Testis (tissue), 2 donors: ENCODE measurements around the gene CTDP1.

ENCODE experiments used
- POLR2A ChIP-seq: fragments of 450-650 bp; IDR thresholded peaks from one replicate; pipeline ENCODE4 v1.6.1; 2017; ENCODE audit warnings: antibody characterized with exemption, mild to moderate bottlenecking, moderate library complexity
- TF ChIP-seq, protein P1 (sequence below), 3 experiments: fragments of 450-650 bp in 2 of 3; fragments of 200-600 bp in 1 of 3; sonication (generic) in 1 of 3; IDR thresholded peaks; one replicate each; pipeline ENCODE4 v1.5.1; 2016 to 2019; ENCODE audit warnings: antibody characterized with exemption in 3 of 3, mild to moderate bottlenecking in 2 of 3, moderate library complexity in 1 of 3

DNA sequence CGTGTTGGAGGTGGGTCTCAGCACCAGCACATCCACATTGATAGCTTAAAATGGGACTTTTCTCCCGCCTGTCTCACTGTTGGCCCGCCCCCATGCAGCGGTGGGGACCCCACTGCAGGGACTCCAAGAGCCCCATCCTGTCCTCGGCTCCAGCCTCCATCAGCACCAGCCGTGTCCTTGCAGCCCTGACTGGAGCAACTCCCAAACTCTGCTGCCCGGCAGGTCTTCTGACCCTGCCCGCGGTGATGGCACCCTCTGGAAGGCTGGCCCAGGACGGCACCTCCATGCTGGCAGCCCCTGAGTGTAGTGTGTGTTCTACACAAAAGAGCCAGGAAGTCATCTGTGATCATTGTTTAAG lies 76.5 kb downstream of the CTDP1 start:
- no peak for TF ChIP-seq POLR2A
- TF ChIP-seq, protein P1, sequence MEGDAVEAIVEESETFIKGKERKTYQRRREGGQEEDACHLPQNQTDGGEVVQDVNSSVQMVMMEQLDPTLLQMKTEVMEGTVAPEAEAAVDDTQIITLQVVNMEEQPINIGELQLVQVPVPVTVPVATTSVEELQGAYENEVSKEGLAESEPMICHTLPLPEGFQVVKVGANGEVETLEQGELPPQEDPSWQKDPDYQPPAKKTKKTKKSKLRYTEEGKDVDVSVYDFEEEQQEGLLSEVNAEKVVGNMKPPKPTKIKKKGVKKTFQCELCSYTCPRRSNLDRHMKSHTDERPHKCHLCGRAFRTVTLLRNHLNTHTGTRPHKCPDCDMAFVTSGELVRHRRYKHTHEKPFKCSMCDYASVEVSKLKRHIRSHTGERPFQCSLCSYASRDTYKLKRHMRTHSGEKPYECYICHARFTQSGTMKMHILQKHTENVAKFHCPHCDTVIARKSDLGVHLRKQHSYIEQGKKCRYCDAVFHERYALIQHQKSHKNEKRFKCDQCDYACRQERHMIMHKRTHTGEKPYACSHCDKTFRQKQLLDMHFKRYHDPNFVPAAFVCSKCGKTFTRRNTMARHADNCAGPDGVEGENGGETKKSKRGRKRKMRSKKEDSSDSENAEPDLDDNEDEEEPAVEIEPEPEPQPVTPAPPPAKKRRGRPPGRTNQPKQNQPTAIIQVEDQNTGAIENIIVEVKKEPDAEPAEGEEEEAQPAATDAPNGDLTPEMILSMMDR (IDR thresholded peaks at IDR 0.05): no peak
